Esophagus squamous epithelium (tissue), 4 donors: Measurements from ENCODE around the gene HEXIM2.

ENCODE experiments used
- POLR2A ChIP-seq, 4 donors: fragments of 450-650 bp; IDR thresholded peaks; one replicate each; pipeline ENCODE4 v1.6.1; 2017; ENCODE audit warnings: antibody characterized with exemption in 4 of 4, mild to moderate bottlenecking in 4 of 4, moderate library complexity in 3 of 4
- TF ChIP-seq, protein P1 (sequence below), 6 experiments: fragments of 450-650 bp in 4 of 6; fragments of 200-600 bp in 2 of 6; sonication (generic) in 2 of 6; IDR thresholded peaks; one replicate each; pipeline ENCODE4 v1.5.1; 2016 to 2019; ENCODE audit warnings: antibody characterized with exemption in 6 of 6, mild to moderate bottlenecking in 4 of 6, moderate library complexity in 4 of 6

DNA sequence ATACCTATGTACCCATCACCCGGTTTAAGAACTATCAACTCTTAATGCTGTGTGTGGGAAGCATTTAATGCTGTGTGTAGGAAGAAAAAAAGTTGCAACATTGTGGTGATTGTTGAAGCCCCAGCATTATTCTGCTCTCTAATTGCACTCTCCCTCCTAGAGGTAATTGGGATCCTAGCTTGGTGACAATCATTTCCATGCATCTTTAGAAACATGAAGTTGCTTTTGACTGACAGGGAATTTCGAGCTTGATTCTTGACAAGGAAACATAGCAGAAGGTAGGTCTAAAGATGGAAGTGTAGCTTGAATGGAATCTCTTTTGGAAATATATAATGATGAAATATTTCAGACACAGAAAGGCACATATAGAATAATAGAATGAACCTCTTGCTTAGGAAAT lies 27.3 kb downstream of the HEXIM2 start:
- TF ChIP-seq, protein P1, sequence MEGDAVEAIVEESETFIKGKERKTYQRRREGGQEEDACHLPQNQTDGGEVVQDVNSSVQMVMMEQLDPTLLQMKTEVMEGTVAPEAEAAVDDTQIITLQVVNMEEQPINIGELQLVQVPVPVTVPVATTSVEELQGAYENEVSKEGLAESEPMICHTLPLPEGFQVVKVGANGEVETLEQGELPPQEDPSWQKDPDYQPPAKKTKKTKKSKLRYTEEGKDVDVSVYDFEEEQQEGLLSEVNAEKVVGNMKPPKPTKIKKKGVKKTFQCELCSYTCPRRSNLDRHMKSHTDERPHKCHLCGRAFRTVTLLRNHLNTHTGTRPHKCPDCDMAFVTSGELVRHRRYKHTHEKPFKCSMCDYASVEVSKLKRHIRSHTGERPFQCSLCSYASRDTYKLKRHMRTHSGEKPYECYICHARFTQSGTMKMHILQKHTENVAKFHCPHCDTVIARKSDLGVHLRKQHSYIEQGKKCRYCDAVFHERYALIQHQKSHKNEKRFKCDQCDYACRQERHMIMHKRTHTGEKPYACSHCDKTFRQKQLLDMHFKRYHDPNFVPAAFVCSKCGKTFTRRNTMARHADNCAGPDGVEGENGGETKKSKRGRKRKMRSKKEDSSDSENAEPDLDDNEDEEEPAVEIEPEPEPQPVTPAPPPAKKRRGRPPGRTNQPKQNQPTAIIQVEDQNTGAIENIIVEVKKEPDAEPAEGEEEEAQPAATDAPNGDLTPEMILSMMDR (IDR thresholded peaks at IDR 0.05) = no peak
- no peak for TF ChIP-seq POLR2A (IDR thresholded peaks at IDR 0.05)
